Activated T-cell treated with anti-CD3 and anti-CD28 coated beads, Interleukin-2, amount 50 U/mL, for 4 hours (primary cell): ENCODE results near the gene EEF2. TPM values are rescaled to one million over a fixed set of nuclear protein-coding genes. Genes with fewer than 3 reads are reported as not detected.
"Not testable (repeated sequence)": the region's sequence is repeated elsewhere in the genome, so short reads cannot be mapped to it uniquely, and the experiment has no call there.

Experiments
- ATAC-seq, 2 donors: fragments of 200-7000 bp; cut with Tn5 transposase; one replicate each; pipeline ENCODE4 v1.10.0; 2021
- DNase-seq: peaks from one replicate; pipeline ENCODE4 v3.0.0-alpha.2; 2020
- H3K27me3 Mint-ChIP-seq: one replicate; pipeline ENCODE4 v1.8.0; 2021; ENCODE audit warnings: low read depth, mixed read lengths
- H3K36me3 Mint-ChIP-seq: one replicate; pipeline ENCODE4 v1.8.0; 2022; ENCODE audit warnings: mixed read lengths; ENCODE audit not compliant: insufficient read depth
- H3K4me1 Mint-ChIP-seq: one replicate; pipeline ENCODE4 v1.8.0; 2021; ENCODE audit warnings: low read depth, mixed read lengths
- H3K4me3 Mint-ChIP-seq: one replicate; pipeline ENCODE4 v1.8.0; 2021; ENCODE audit warnings: mild to moderate bottlenecking, moderate library complexity, mixed read lengths
- H3K9me3 Mint-ChIP-seq: one replicate; pipeline ENCODE4 v1.8.0; 2021; ENCODE audit warnings: mixed read lengths
- total RNA-seq, 3 donors: library from RNA; stranded (reverse); gene quantifications; one replicate each; pipeline ENCODE4 v1.2.1, GENCODE V29; 2021

EEF2 gene
- total RNA-seq, 3 donors from 2014 or later = 3,493 to 4,080 (median 3,609) TPM

- DNase-seq = no peak
- H3K36me3 Mint-ChIP-seq = peaks cover 6% of the 10 kb centered on the region
- H3K4me3 Mint-ChIP-seq = no peak overlapping the region
- no peaks in the 10 kb centered on the region for H3K27me3 Mint-ChIP-seq
- no peak for ATAC-seq
- peaks cover 36% of the 10 kb centered on the region for H3K4me1 Mint-ChIP-seq
- no peaks in the 10 kb centered on the region for H3K9me3 Mint-ChIP-seq
These were observed 24.9 kb upstream of the EEF2 start for GRCh38 chr19:4009990-4010807.

DNA sequence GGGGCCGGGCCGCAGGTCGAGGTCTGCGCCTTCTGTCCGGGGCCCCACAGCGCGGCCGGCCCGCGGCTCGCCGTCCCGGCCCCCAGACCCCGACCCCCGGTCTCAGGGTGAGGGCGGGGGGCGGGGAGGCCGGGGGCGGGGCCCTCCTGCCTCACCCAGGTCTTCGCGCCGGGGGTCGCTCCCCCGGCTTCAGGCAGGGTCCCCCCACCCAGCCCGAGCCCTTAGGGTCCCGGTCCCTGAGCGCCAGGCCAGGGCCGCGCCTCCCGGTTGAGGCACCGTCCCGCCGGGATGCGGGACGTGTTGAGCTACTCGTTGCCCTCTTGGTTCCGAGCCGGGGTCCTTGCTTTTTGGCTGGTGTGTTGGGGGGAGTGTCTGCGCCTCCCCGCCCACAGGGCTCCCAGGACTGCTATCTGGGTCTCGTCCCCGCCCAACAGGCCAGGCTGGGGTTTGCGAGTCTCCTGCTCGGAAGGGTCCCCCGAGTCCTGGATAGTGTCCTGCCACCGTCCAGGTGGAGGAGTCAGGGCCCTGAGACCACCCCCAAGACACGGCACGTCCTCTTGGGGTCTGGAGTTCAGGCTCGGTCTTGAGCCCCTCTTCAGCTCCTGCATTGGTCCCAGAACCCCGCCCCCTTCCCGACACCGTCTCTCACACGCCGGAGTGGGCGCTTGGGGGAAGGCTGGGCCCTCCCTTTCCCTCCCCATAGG, 22.7 kb upstream of the EEF2 start:
- ATAC-seq (peak; percentile 16 to 17), DNase-seq (no peak)
- H3K36me3 Mint-ChIP-seq = peaks cover 5% of the 10 kb centered on the region
- no peaks in the 10 kb centered on the region for H3K9me3 Mint-ChIP-seq
- H3K27me3 Mint-ChIP-seq = no peaks in the 10 kb centered on the region
- peak overlapping the region; percentile 85 for H3K4me3 Mint-ChIP-seq
- H3K4me1 Mint-ChIP-seq = peaks cover 33% of the 10 kb centered on the region

- no peaks in the 10 kb centered on the region for H3K27me3 Mint-ChIP-seq
- ATAC-seq (peak; percentile 94 to 95), DNase-seq (peak; percentile 97)
- H3K4me1 Mint-ChIP-seq = peaks cover 29% of the 10 kb centered on the region
- no peaks in the 10 kb centered on the region for H3K9me3 Mint-ChIP-seq
- peak within 1 kb of the TSS; percentile 85 for H3K4me3 Mint-ChIP-seq
- no peaks in the 10 kb centered on the region for H3K36me3 Mint-ChIP-seq
These were observed 22.0 kb upstream of the EEF2 start, which contains the start of gene PIAS4 for GRCh38 chr19:4007021-4007835. Gene PIAS4 (plus strand): TSS chr19:4007736. CDS start chr19:4007761, 25 bp downstream.

GRCh38 chr19:4005436-4005835, 20.2 kb upstream of the EEF2 start:
- not testable (repeated sequence) for H3K27me3 Mint-ChIP-seq, H3K4me3 Mint-ChIP-seq, H3K9me3 Mint-ChIP-seq, ATAC-seq, H3K36me3 Mint-ChIP-seq, DNase-seq
- H3K4me1 Mint-ChIP-seq = peaks cover 21% of the 10 kb centered on the region

DNA sequence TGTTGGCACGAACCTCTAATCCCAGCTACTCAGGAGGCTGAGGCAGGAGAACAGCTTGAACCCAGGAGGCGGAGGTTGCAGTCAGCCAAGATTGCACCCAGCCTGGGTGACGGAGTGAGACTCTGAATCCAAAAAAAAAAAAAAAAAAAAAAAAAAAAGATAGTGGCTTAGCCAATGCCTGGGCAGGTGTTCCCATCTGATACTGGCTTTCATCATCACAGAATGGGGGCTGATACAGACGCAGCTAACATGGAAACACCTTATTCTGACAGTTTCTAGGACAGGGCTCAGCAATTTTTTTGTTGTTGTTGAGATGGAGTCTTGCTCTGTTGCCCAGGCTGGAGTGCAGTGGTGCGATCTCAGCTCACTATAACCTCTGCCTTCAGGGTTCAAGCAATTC, 15.5 kb upstream of the EEF2 start:
- H3K27me3 Mint-ChIP-seq, ATAC-seq, H3K36me3 Mint-ChIP-seq, H3K4me1 Mint-ChIP-seq, H3K9me3 Mint-ChIP-seq, H3K4me3 Mint-ChIP-seq, DNase-seq: not testable (repeated sequence)

DNA sequence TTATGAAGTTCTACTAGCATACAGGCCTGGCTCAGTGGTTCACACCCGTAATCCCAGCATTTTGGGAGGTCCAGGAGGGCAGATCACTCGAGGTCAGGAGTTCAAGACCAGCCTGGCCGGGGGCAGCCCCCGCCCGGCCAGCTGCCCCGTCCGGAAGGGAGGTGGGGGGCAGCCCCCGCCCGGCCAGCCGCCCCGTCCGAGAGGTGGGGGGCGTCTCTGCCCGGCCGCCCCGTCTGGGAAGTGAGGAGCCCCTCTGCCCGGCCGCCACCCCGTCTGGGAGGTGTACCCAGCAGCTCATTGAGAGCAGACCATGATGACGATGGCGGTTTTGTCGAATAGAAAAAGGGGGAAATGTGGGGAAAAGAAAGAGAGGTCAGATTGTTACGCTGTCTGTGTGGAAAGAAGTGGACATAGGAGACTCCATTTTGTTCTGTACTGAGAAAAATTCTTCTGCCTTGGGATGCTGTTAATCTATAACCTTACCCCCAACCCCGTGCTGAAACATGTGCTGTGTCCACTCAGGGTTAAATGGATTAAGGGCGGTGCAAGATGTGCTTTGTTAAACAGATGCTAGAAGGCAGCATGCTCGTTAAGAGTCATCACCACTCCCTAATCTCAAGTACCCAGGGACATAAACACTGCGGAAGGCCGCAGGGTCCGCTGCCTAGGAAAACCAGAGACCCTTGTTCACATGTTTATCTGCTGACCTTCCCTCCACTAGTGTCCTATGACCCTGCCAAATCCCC, 13.6 kb upstream of the EEF2 start:
- not testable (repeated sequence) for H3K4me3 Mint-ChIP-seq, H3K4me1 Mint-ChIP-seq, DNase-seq, H3K27me3 Mint-ChIP-seq, H3K36me3 Mint-ChIP-seq, ATAC-seq, H3K9me3 Mint-ChIP-seq

- H3K9me3 Mint-ChIP-seq = no peaks in the 10 kb centered on the region
- peaks cover 2% of the 10 kb centered on the region for H3K4me1 Mint-ChIP-seq
- H3K36me3 Mint-ChIP-seq = no peaks in the 10 kb centered on the region
- H3K4me3 Mint-ChIP-seq = no peak overlapping the region
- DNase-seq (no peak), ATAC-seq (no peak)
- no peaks in the 10 kb centered on the region for H3K27me3 Mint-ChIP-seq
These were observed 10.3 kb upstream of the EEF2 start for GRCh38 chr19:3995607-3996006.

GRCh38 chr19:3990815-3991117, 5.5 kb upstream of the EEF2 start:
- Mint-ChIP-seq H3K27me3 (no peaks in the 10 kb centered on the region), H3K4me3 (peak overlapping the region; percentile 24), H3K4me1 (peaks cover 20% of the 10 kb centered on the region), H3K36me3 (no peaks in the 10 kb centered on the region), H3K9me3 (no peaks in the 10 kb centered on the region)
- ATAC-seq = no peak
- DNase-seq = no peak

- ATAC-seq = peak; percentile 10 to 12
- Mint-ChIP-seq H3K4me1 (peaks cover 39% of the 10 kb centered on the region), H3K9me3 (no peaks in the 10 kb centered on the region), H3K4me3 (peak overlapping the region; percentile 59), H3K27me3 (no peaks in the 10 kb centered on the region), H3K36me3 (peaks cover 21% of the 10 kb centered on the region)
- DNase-seq = peak; percentile 85
These were observed 2.5 kb upstream of the EEF2 start for GRCh38 chr19:3987619-3988371.

GRCh38 chr19:3986260-3987041, 1.2 kb upstream of the EEF2 start:
- Mint-ChIP-seq H3K36me3 (peaks cover 30% of the 10 kb centered on the region), H3K4me3 (peak overlapping the region; percentile 98), H3K4me1 (peaks cover 47% of the 10 kb centered on the region), H3K27me3 (no peaks in the 10 kb centered on the region), H3K9me3 (no peaks in the 10 kb centered on the region)
- DNase-seq (peak; percentile 47), ATAC-seq (peak; percentile 15 to 19)

- no peak for ATAC-seq
- Mint-ChIP-seq H3K27me3 (no peaks in the 10 kb centered on the region), H3K36me3 (peaks cover 33% of the 10 kb centered on the region), H3K9me3 (no peaks in the 10 kb centered on the region), H3K4me3 (peak overlapping the region; percentile 98), H3K4me1 (peaks cover 49% of the 10 kb centered on the region)
- no peak for DNase-seq
These were observed 488 bp upstream of the EEF2 start for GRCh38 chr19:3985643-3986259.

DNA sequence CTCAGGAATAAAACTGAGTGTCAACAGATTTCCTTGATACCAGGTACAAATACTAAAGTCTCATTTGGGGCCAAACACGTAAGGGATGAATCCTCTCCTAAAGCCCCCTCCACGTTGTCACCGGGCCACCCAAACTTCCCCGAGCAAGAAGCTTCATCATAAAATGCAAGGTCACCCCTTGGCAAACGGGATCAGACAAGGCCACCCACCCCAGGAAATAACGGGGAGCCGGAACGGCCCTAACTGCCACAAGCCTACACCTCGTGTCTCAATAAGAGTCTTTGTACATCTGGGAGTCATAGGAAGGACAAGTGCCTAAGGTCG, 717 bp downstream of the EEF2 start:
- peaks cover 36% of the 10 kb centered on the region for H3K36me3 Mint-ChIP-seq
- ATAC-seq = no peak
- H3K4me1 Mint-ChIP-seq = peaks cover 47% of the 10 kb centered on the region

More for the DNA sequence above, 717 bp downstream of the EEF2 start:
- Mint-ChIP-seq H3K27me3 (no peaks in the 10 kb centered on the region), H3K4me3 (peak overlapping the region; percentile 98), H3K9me3 (no peaks in the 10 kb centered on the region)
- DNase-seq = no peak
